ENCODE results near the gene DCDC2B. TPM values are rescaled to one million over a fixed set of nuclear protein-coding genes. Genes with fewer than 3 reads are reported as not detected.

DCDC2B gene
- total and polyA plus RNA-seq, 9 of the 15 experiments (the other 6 are each of a cell fraction or from before 2014, with no cell fraction given): not detected

- BruUV-seq (replicated peaks): no TSS peak
- Histone ChIP-seq H3K79me2 (ENCODE audit: control insufficient read depth, insufficient read depth, low read length) (peaks cover 3% of the 10 kb centered on the region; the same call in 1 of the 3 replicates), H3K4me3 (no peak overlapping the region), H3K9ac (ENCODE audit: insufficient read depth in 1 of 2, low read depth in 2 of 2, low read length in 2 of 2) (peak overlapping the region in 1 of 2 experiments; percentile 72; a peak in 2 of 4 replicates), H3K9me3 (replicated peaks; ENCODE audit: control insufficient read depth, insufficient read depth, low read depth, low read length) (no peaks in the 10 kb centered on the region), H3K9me1 (ENCODE audit: control insufficient read depth, insufficient read depth, low read length) (no peaks in the 10 kb centered on the region), H3K27me3 (ENCODE audit: control insufficient read depth in 2 of 2, insufficient read depth in 2 of 2, low read length in 2 of 2) (no peaks in the 10 kb centered on the region), H3K4me2 (ENCODE audit: insufficient read depth, low read length) (no peak overlapping the region), H4K20me1 (replicated peaks; ENCODE audit: control insufficient read depth, insufficient read depth, low read length) (no peaks in the 10 kb centered on the region), H2AFZ (ENCODE audit: low read depth, low read length) (no peak overlapping the region), H3K27ac (ENCODE audit: extremely low read depth, low read depth, low read length) (no peak overlapping the region), H3K4me1 (replicated peaks in 1 of 2; ENCODE audit: control insufficient read depth in 2 of 2, insufficient read depth in 2 of 2, low read length in 2 of 2) (peaks cover 4 to 10% of the 10 kb centered on the region in 2 experiments; a peak in 4 of 5 replicates), H3K36me3 (ENCODE audit: control insufficient read depth, insufficient read depth, low read length) (peaks cover 43% of the 10 kb centered on the region; the same call in 2 of the 3 replicates)
- ChIA-PET CTCF (ENCODE audit: low intra/inter-chr PET ratio) (interaction anchor here (0.6 to 2.5 kb wide), 7 partner anchors 30 to 198 kb away, joined by 3 to 12 read pairs (median 5); no protein-coding TSS in a partner anchor), POLR2A (interaction anchor here (0.5 to 2.6 kb wide), 23 partner anchors 8 to 178 kb away, joined by 3 to 17 read pairs (median 5); partner anchors contain the start of genes BSDC1, CCDC28B, FAM167B and IQCC)
- 75% methylated on average over 10 of the region's 10 CpGs for WGBS (ENCODE audit: insufficient coverage, low coverage, missing lambda C conversion rate)
- in situ Hi-C loops (cut with MboI): no loop called here
- ATAC-seq (peak; percentile 96), DNase-seq (ENCODE audit: extremely low read depth in 1 of 4, low spot score in 3 of 4) (peak; percentile 72 to 87 (median 79)), FAIRE-seq (peak; percentile 94)
- intact Hi-C loops (cut with micrococcal nuclease): loop anchor here (1.0 to 2.0 kb wide), 2 partner anchors 101 to 198 kb away; no protein-coding TSS in a partner anchor
- no peak for TF ChIP-seq NR3C1 (CRISPR knock-in tag; IDR thresholded peaks at IDR 0.05)
- TF ChIP-seq SMARCB1 (IDR thresholded peaks at IDR 0.05; ENCODE audit: insufficient read length, low read depth): no peak
- TF ChIP-seq CREBBP (IDR thresholded peaks at IDR 0.05; ENCODE audit: low read depth, low read length): no peak
- TF ChIP-seq DACH1 (IDR thresholded peaks at IDR 0.05; ENCODE audit: partially characterized antibody): no peak
- TF ChIP-seq TRIM28 (IDR thresholded peaks at IDR 0.05): no peak
- peak; percentile 11; the same call in 1 of the 2 replicates for TF ChIP-seq SPI1 (IDR thresholded peaks at IDR 0.05; ENCODE audit: borderline replicate concordance, low read depth, low read length)
- TF ChIP-seq ZNF12 (CRISPR knock-in tag; IDR thresholded peaks at IDR 0.05): no peak
- no peak for TF ChIP-seq SAP30 (IDR thresholded peaks at IDR 0.05; ENCODE audit: borderline replicate concordance, insufficient read depth, low read depth, low read length, poor library complexity, severe bottlenecking)
- no peak for TF ChIP-seq CBX8 (IDR thresholded peaks at IDR 0.05; ENCODE audit: borderline replicate concordance, extremely low read depth, low read depth, low read length, poor library complexity, severe bottlenecking)
- no peak for TF ChIP-seq FOXO4 (CRISPR knock-in tag; IDR thresholded peaks at IDR 0.05)
- TF ChIP-seq MCM7 (IDR thresholded peaks at IDR 0.05): no peak
- no peak for TF ChIP-seq PTRF (tag; IDR thresholded peaks at IDR 0.05)
- TF ChIP-seq GABPB2 (CRISPR knock-in tag; conservative IDR thresholded peaks at IDR 0.05): no peak
- no peak for TF ChIP-seq EP400 (IDR thresholded peaks at IDR 0.05)
- no peak for TF ChIP-seq ZSCAN32 (CRISPR knock-in tag; IDR thresholded peaks at IDR 0.05)
- no peak for TF ChIP-seq POLR2B (IDR thresholded peaks at IDR 0.05; ENCODE audit: low read depth, partially characterized antibody)
- TF ChIP-seq LARP7 (IDR thresholded peaks at IDR 0.05): no peak
- TF ChIP-seq TRIM25 (IDR thresholded peaks at IDR 0.05; ENCODE audit: borderline replicate concordance): no peak
- 0 out of 2 replicates have a peak, but pooled peaks have one; percentile 17 for TF ChIP-seq TEAD4 (IDR thresholded peaks at IDR 0.05; ENCODE audit: low read length)
- TF ChIP-seq TEAD4 (CRISPR knock-in tag; IDR thresholded peaks at IDR 0.05; ENCODE audit: borderline replicate concordance): no peak
These were observed 7.0 kb downstream of the DCDC2B start for GRCh38 chr1:32215629-32216480.

Measured in K562 (cell line).